ELR (cell line): ENCODE data around the gene ZDHHC7.
"Not testable (repeated sequence)": the region's sequence is repeated elsewhere in the genome, so short reads cannot be mapped to it uniquely, and the experiment has no call there.

Source experiments
- DNase-seq: peaks from one replicate; pipeline ENCODE4 v3.0.0-alpha.2; 2015; ENCODE audit warnings: low read depth

The ZDHHC7 gene, protein sequence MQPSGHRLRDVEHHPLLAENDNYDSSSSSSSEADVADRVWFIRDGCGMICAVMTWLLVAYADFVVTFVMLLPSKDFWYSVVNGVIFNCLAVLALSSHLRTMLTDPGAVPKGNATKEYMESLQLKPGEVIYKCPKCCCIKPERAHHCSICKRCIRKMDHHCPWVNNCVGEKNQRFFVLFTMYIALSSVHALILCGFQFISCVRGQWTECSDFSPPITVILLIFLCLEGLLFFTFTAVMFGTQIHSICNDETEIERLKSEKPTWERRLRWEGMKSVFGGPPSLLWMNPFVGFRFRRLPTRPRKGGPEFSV

GRCh38 chr16:85010931-85011845, at the start of gene ZDHHC7:
Gene ZDHHC7 (minus strand): TSS chr16:85011535. CDS start chr16:84990618, 20,917 bp downstream.
- peak; percentile 91 for DNase-seq

DNA sequence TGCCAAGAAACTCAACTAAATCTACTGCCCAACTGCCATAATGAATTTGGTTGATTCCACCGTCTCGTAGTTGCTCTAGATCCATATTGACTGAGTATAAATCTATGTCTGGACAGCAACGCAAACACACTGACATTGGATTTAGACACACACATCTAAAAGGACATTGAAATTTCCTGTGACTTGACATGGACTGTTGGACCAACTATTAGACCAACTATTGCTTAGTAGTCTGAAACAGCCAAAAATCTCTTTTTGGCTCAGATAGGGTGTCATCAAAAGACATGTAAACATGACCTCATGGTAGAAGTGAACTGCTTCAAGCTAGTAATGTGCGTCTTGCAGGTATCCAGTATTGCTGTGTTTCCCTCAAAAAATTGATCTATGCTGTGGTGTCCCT, 47.6 kb upstream of the ZDHHC7 start:
- no peak for DNase-seq

DNA sequence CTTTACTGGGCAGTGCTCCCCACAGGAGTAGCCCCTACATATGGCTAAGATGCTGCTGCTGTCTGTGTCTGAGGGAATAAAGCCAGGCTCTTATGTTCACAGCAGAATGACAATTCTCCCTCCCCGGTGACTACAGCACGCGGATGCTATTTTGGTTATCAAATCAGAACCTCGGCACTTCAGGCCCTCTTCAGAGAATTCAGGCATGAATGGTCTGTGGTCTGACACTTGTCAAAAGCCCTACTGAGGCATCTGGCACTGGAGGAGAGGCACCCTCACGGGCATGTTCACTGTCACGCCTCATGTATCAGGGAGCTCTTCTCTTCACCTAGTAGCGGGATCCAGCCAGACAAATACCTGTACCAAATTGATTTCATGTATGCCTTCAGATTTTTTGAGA, 46.6 kb upstream of the ZDHHC7 start:
- DNase-seq, result no peak

GRCh38 chr16:85057212-85057889, 46.0 kb upstream of the ZDHHC7 start:
- no peak for DNase-seq

DNA sequence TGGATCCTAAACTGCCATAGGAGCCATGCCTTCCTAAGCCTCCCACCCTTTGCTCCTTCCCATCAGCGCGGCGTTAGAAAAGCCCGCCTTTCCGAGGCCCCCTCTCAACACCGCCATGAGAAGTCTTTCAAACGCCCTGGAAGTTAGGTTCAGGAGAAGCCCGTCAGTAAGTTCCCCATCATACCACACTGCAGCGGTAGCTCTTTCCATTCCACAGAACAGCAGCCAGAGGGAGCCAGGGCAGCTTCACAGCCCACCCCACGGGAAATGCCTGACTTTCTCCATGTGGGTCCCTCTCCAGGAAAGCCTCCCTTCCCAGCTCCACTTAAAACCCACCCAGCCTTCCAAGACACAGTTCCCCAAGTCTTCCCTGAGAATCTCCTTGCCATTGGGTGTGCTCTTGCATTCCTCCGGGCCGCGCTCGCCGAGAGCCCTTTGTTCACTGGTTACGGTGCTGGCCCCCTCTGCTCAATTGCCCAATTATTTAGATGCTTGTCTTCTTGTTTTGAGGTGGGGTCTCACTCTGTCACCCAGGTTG, 44.9 kb upstream of the ZDHHC7 start:
- peak; percentile 35 for DNase-seq

- DNase-seq, result peak; percentile 67
Observed at GRCh38 chr16:85055493-85056210, 44.3 kb upstream of the ZDHHC7 start.

- no peak for DNase-seq
Observed at GRCh38 chr16:85054948-85055492, 43.7 kb upstream of the ZDHHC7 start.

DNA sequence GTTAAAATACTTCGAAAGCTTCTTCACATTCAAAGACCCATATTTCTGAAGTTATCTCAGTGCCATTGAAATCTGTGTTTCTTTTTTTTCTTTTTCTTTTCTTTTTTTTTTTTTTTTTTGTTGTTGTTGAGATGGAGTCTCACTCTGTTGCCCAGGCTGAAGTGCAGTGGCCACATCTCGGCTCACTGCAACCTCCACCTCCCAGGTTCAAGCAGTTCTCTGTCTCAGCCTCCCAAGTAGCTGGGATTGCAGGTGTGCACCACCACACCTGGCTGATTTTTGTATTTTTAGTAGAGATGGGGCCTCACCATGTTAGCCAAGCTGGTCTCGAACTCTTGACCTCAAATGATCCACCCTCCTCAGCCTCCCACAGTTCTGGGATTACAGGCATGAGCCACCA, 43.0 kb upstream of the ZDHHC7 start:
- not testable (repeated sequence) for DNase-seq

DNA sequence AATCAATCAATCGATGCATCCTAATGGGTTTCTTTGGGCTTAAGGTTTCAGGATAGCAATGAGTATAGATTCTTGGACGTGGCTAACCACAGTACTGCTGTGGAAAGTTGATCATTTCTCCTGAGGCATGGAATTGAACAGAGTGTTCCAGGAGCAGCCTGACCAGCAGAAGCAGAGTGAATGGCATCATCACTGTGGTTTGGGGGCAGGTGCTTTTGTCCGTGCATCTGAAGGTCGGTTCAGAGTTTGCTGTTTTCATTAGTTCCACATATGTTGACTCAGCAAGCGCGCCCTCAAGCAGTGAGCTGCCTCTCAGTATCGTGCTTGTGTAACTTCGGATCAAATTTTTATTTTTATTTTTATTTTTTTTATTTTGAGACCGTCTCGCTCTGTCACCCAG, 41.2 kb upstream of the ZDHHC7 start:
- peak; percentile 16 for DNase-seq

- DNase-seq, result no peak
Observed at GRCh38 chr16:85051683-85052082, 40.3 kb upstream of the ZDHHC7 start.

DNA sequence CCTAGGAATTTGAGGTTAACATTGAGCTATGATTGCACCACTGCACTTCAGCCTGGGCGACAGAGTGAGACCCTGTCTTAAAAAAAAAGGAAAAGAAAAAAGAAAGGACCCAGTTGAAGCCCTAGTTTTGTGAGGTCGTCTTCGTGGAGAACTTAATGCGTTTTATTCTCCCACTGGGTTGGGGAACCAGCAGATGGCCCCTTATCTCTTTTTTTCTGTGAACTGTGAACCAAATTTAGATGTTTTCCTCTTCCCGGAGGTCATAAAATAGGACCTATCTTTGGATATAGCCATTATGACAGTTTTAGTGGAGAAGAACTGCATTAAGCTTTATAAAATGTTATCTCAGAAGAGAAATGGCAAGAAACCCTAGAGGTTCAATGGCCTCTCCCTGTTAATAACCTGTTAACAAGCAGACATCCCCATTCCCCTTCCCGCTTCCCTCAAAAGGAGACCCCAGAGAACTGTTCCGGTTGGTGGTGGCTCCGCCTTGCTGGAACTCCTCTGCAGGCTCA, 39.8 kb upstream of the ZDHHC7 start:
- no peak for DNase-seq

DNA sequence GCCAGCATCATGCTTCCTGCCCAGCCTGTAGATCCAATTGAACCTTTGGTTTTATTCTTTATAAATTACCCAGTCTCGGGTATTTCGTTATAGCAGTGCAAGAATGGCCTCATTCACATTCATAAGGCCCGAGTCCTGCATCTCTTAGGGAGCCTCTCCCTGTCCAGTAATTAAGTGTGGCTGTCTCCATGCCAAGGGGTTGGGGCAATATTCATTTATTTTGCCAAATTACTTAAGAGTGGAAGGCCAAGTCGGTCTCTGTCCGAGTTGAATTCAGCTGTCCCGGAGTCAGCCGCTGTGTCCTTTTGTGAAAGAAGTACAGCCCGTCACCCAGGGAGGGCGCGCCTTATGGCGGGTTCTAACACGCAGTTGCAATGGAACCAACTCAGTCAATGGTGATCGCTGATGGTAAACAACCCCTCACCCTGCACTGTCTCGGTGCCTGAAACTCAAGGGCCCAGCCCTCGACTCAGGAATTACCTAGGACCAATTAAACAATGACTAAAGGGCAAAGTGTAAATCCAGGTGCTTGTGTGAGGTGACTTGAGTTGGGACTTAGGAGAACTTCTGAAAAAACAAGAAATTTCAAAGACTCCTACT, 38.5 kb upstream of the ZDHHC7 start:
- no peak for DNase-seq

DNA sequence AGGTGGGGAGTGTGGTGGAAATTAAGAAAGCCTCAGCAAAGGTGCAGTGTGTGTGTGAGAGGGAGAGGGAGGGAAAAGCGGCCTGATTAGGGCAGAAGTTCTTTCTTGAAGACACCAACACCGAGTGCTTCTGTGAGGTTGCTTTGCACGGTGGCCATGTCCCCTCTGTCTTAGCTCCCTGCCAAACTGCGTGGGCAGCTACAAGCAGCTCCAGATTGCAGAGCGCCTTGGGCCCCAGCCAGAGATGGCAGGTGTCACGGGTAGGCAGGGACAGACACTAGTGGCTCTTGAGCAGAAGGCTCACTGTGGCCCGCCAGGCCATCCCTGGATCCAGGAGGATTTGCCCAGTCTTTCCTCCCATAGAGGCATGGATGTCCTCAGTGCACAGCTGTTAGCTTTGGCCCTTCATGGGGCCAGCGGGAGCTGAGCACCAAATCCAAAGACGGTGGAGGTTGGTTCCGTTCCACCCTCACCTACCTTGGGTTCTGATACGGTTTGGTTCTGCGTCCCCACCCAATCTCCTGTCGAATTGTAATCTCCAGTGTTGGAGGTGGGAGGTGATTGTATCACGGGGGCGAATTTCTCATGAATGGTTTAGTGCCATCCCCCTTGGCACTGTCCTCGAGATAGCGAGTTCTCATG, 37.7 kb upstream of the ZDHHC7 start:
- no peak for DNase-seq

- no peak for DNase-seq
Observed at GRCh38 chr16:85047867-85048455, 36.6 kb upstream of the ZDHHC7 start.

GRCh38 chr16:85046931-85047866, 35.9 kb upstream of the ZDHHC7 start:
- DNase-seq, result no peak

DNA sequence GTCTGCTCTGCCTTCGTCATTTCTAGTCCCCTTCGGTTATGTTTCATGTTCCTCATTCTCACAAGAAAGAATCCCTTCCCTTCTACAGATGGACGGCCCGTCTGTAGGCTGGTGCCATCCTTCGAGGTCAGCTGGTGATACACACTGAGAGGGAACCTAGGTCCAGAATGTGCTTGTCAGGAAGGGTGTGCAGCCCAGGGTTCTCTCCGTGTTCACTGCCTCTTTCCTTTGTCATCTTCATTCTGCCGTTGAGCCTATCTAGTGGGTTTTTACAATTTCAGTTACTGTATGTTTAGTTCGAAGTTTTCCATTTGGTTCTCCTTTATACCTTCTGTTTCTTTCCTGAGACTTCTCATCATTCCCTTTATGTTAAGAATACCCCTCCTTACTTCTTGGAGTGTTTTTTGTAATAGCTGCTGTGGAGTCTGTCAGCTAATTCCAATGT, 35.2 kb upstream of the ZDHHC7 start:
- DNase-seq, result no peak

- no peak for DNase-seq
Observed at GRCh38 chr16:85045641-85046471, 34.5 kb upstream of the ZDHHC7 start.

GRCh38 chr16:85045077-85045476, 33.7 kb upstream of the ZDHHC7 start:
- DNase-seq, result no peak
